Panc1 (cell line): ENCODE measurements around the gene FCN3. TPM values are rescaled to one million over a fixed set of nuclear protein-coding genes. Genes with fewer than 3 reads are reported as not detected.

Experiments used
- ATAC-seq: fragments of 200-7000 bp; cut with Tn5 transposase; 2 replicates; pipeline ENCODE4 v1.9.1; 2020; ENCODE audit warnings: mild to moderate bottlenecking, moderate library complexity
- BruUV-seq: library from RNA; stranded (reverse); fragments of 400-500 nt; replicated peaks from 2 replicates; lab custom pipeline; 2021; lab: Mats Ljungman, UMichigan
- CTCF ChIA-PET: fragments of 300-600 bp; sonication (Branson Sonifier 250); formaldehyde crosslinking; loops from one replicate; lab custom pipeline; 2022; ENCODE audit warnings: antibody characterized with exemption; lab: Charles Lee
- POLR2A ChIA-PET: fragments of 300-600 bp; sonication (Branson Sonifier 250); formaldehyde crosslinking; loops from one replicate; lab custom pipeline; 2022; ENCODE audit warnings: antibody characterized with exemption; lab: Charles Lee
- DNase-seq: peaks from one replicate; pipeline ENCODE4 v3.0.0-alpha.2; 2010; ENCODE audit warnings: low read depth, low spot score
- H3K27ac ChIP-seq: 2 replicates; pipeline ENCODE4 v1.5.1; 2011; ENCODE audit warnings: mild to moderate bottlenecking, low read length, inconsistent platforms
- H3K27me3 ChIP-seq: fragments of 200-500 bp; sonication (Bioruptor generic); 2 replicates; pipeline ENCODE4 v1.6.0; 2014; ENCODE audit warnings: low read length, inconsistent platforms; ENCODE audit not compliant: control insufficient read depth, insufficient read depth
- H3K36me3 ChIP-seq: fragments of 200-500 bp; sonication (Bioruptor generic); 2 replicates; pipeline ENCODE4 v1.5.1; 2014; ENCODE audit warnings: inconsistent platforms, mild to moderate bottlenecking, low read length, moderate library complexity; ENCODE audit not compliant: control insufficient read depth, insufficient read depth
- H3K4me1 ChIP-seq: 2 replicates; pipeline ENCODE4 v1.5.1; 2011; ENCODE audit warnings: inconsistent platforms, mild to moderate bottlenecking, low read length, moderate library complexity; ENCODE audit not compliant: control insufficient read depth, insufficient read depth
- H3K4me3 ChIP-seq, 2 experiments: 2 replicates each; pipeline ENCODE4 v1.5.1; 2011 to 2012; ENCODE audit warnings: low read depth in 2 of 2, low read length in 2 of 2, mild to moderate bottlenecking in 2 of 2, inconsistent platforms in 1 of 2, moderate library complexity in 1 of 2
- H3K9me3 ChIP-seq: fragments of 200-500 bp; sonication (Bioruptor generic); 2 replicates; pipeline ENCODE4 v1.5.1; 2014; ENCODE audit warnings: low read depth, mild to moderate bottlenecking, inconsistent platforms, low read length, moderate library complexity; ENCODE audit not compliant: control insufficient read depth, insufficient read depth
- CTCF ChIP-seq: fragments of 450-650 bp; IDR thresholded peaks from 2 replicates; pipeline ENCODE4 v1.5.1; 2017; ENCODE audit warnings: mild to moderate bottlenecking
- POLR2AphosphoS5 ChIP-seq: IDR thresholded peaks from 2 replicates; pipeline ENCODE4 v1.6.1; 2012; ENCODE audit warnings: mild to moderate bottlenecking, low read depth, low read length, moderate library complexity
- REST ChIP-seq, 2 experiments: IDR thresholded peaks; 2 replicates each; pipeline ENCODE4 v1.6.1; 2011 to 2012; ENCODE audit warnings: low read depth in 2 of 2, control low read depth in 1 of 2, low read length in 1 of 2, mild to moderate bottlenecking in 1 of 2, moderate library complexity in 1 of 2; ENCODE audit not compliant: insufficient read depth in 1 of 2
- SIN3A ChIP-seq: IDR thresholded peaks from 2 replicates; pipeline ENCODE4 v1.6.1; 2012; ENCODE audit warnings: low read depth, mild to moderate bottlenecking, low read length, moderate library complexity, borderline replicate concordance; ENCODE audit not compliant: insufficient read depth
- TCF7L2 ChIP-seq: IDR thresholded peaks from 2 replicates; pipeline ENCODE4 v1.6.1; 2011; ENCODE audit warnings: mild to moderate bottlenecking, low read depth, low read length, inconsistent platforms
- in situ Hi-C: cut with HindIII; loops from 2 replicates; pipeline ENCODE4 v1.10.0; 2016; ENCODE audit warnings: low sequenced_read_pairs, low pct_unique_long_range_greater_than_20kb
- intact Hi-C: fragments of 100-400 bp; cut with micrococcal nuclease; formaldehyde crosslinking; loops from one replicate; pipeline ENCODE4 v1.10.0; 2022; ENCODE audit not compliant: unreplicated experiment
- total RNA-seq: library from RNA; stranded (reverse); gene quantifications from one replicate; pipeline ENCODE4 v1.2.1, GENCODE V29; 2021; ENCODE audit not compliant: unreplicated experiment

FCN3 gene
- total RNA-seq, 1 experiment from 2014 or later: not detected

GRCh38 chr1:27366411-27367159 lies 8.0 kb downstream of the FCN3 start, which contains the start of gene MAP3K6:
TSS of gene MAP3K6 (minus strand) at chr1:27366961. CDS start at chr1:27366597, 364 bp downstream.
- POLR2A ChIA-PET: interaction anchor here (0.5 to 0.6 kb wide), 2 partner anchors 102 to 304 kb away, joined by 4 read pairs; no protein-coding TSS in a partner anchor
- TF ChIP-seq TCF7L2 (no peak), REST (IDR thresholded peaks at IDR 0.05; ENCODE audit: insufficient read depth in 1 of 2, low read depth in 2 of 2, low read length in 1 of 2) (no peak), CTCF (peak; percentile 93), POLR2AphosphoS5 (peak; percentile 68)
- no TSS peak for BruUV-seq
- no peaks in the 10 kb centered on the region for H3K9me3 ChIP-seq
- intact Hi-C loops (no loop called here), in situ Hi-C loops (no loop called here)
- H3K4me1 ChIP-seq: peaks cover 15% of the 10 kb centered on the region
- ATAC-seq (peak; percentile 82), DNase-seq (no peak)
- peak within 1 kb of the TSS; percentile 92 for H3K27ac ChIP-seq
- no peaks in the 10 kb centered on the region for H3K27me3 ChIP-seq
- peak within 1 kb of the TSS; percentile 74 to 96 for H3K4me3 ChIP-seq
- CTCF ChIA-PET: interaction anchor here (0.5 to 2.3 kb wide), 9 partner anchors 9 to 337 kb away, joined by 3 to 11 read pairs (median 6); no protein-coding TSS in a partner anchor
- H3K36me3 ChIP-seq: no peaks in the 10 kb centered on the region; the same call in 1 of the 2 replicates

GRCh38 chr1:27366113-27366410 lies 8.6 kb downstream of the FCN3 start:
- peak overlapping the region; percentile 74 to 77 for H3K4me3 ChIP-seq
- ATAC-seq: peak; percentile 87
- POLR2A ChIA-PET: interaction anchor here (0.6 to 1.0 kb wide), 4 partner anchors 9 to 304 kb away, joined by 3 to 4 read pairs (median 3); no protein-coding TSS in a partner anchor
- H3K9me3 ChIP-seq: no peaks in the 10 kb centered on the region
- no peaks in the 10 kb centered on the region for H3K27me3 ChIP-seq
- BruUV-seq: no TSS peak
- CTCF ChIA-PET: interaction anchor here (0.6 to 2.3 kb wide), 12 partner anchors 8 to 1197 kb away, joined by 3 to 16 read pairs (median 6); partner anchors contain the start of gene ZNF593
- no peak for DNase-seq
- intact Hi-C loops (no loop called here), in situ Hi-C loops (no loop called here)
- TF ChIP-seq SIN3A (0 out of 2 replicates have a peak, but pooled peaks have one; percentile 11), REST (IDR thresholded peaks at IDR 0.05; ENCODE audit: insufficient read depth in 1 of 2, low read depth in 2 of 2, low read length in 1 of 2) (no peak)
- H3K27ac ChIP-seq: peak overlapping the region; percentile 82
- peaks cover 15% of the 10 kb centered on the region for H3K4me1 ChIP-seq
- no peaks in the 10 kb centered on the region; the same call in 1 of the 2 replicates for H3K36me3 ChIP-seq
